Spleen (tissue), 11 donors: ENCODE results near the gene ZNRF3. TPM values are rescaled to one million over a fixed set of nuclear protein-coding genes. Genes with fewer than 3 reads are reported as not detected.
A peak's percentile ranks its signal among the peaks of the same experiment; 100 is the strongest.

ENCODE experiments used
- DNase-seq: peaks from one replicate; pipeline ENCODE4 v3.0.0-alpha.2; 2020
- H3K27ac ChIP-seq, 8 donors: fragments of 200-600 bp; sonication (generic) in 7 of 8; 1 replicate in 4 of 8; 2 replicates in 4 of 8; pipeline versions ENCODE4 v1.5.0 to v1.8.0; 2016 to 2021; ENCODE audit warnings: inconsistent platforms in 4 of 8, mild to moderate bottlenecking in 4 of 8, moderate library complexity in 1 of 8
- H3K27me3 ChIP-seq, 7 donors: fragments of 200-600 bp; sonication (generic) in 6 of 7; replicated peaks in 1 of 7; 1 replicate in 4 of 7; 2 replicates in 3 of 7; pipeline versions ENCODE4 v1.5.0 to v1.8.0; 2016 to 2021; ENCODE audit warnings: inconsistent platforms in 3 of 7, mild to moderate bottlenecking in 1 of 7
- H3K36me3 ChIP-seq, 6 donors: fragments of 200-600 bp; sonication (generic) in 5 of 6; 1 replicate in 4 of 6; 2 replicates in 2 of 6; pipeline versions ENCODE4 v1.5.0 to v1.8.0; 2016 to 2021; ENCODE audit warnings: inconsistent platforms in 2 of 6
- H3K4me1 ChIP-seq, 6 donors: fragments of 200-600 bp; sonication (generic) in 5 of 6; 1 replicate in 3 of 6; 2 replicates in 3 of 6; pipeline versions ENCODE4 v1.5.0 to v1.8.0; 2016 to 2021; ENCODE audit warnings: inconsistent platforms in 3 of 6
- H3K4me3 ChIP-seq, 8 donors: fragments of 200-600 bp; sonication (generic) in 7 of 8; 1 replicate in 4 of 8; 2 replicates in 4 of 8; pipeline versions ENCODE4 v1.5.0 to v1.8.0; 2016 to 2021; ENCODE audit warnings: inconsistent platforms in 4 of 8, mild to moderate bottlenecking in 4 of 8, moderate library complexity in 2 of 8
- H3K9me3 ChIP-seq, 8 donors: fragments of 200-600 bp; sonication (generic) in 7 of 8; 1 replicate in 4 of 8; 2 replicates in 4 of 8; pipeline versions ENCODE4 v1.5.0 to v1.8.0; 2016 to 2021; ENCODE audit warnings: inconsistent platforms in 4 of 8
- POLR2A ChIP-seq, 3 donors: fragments of 450-650 bp; IDR thresholded peaks; one replicate each; pipeline ENCODE4 v1.5.1; 2017; ENCODE audit warnings: antibody characterized with exemption in 3 of 3, mild to moderate bottlenecking in 1 of 3
- POLR2AphosphoS5 ChIP-seq, 3 donors: sonication (generic); formaldehyde crosslinking; IDR thresholded peaks; one replicate each; pipeline ENCODE4 v1.5.1; 2017; ENCODE audit warnings: antibody characterized with exemption in 3 of 3
- WGBS, 5 donors: extraction: QIAGEN DNeasy Blood & Tissue Kit in 3 of 5; methylation state at CpG; one replicate each; pipeline versions ENCODE4 v1.1.5 to v1.1.7; 2013 to 2018; 5-methylcytosine and 5-hydroxymethylcytosine counted together
- intact Hi-C: fragments of 100-400 bp; cut with DNase I; formaldehyde crosslinking; loops from one replicate; pipeline ENCODE4 v1.15.0; 2023; ENCODE audit warnings: low total_unique reads
- polyA plus RNA-seq, 3 donors: library from polyadenylated mRNA; stranded (reverse); fragments of 200-250 nt; gene quantifications; one replicate each; pipeline ENCODE4 v1.2.1, GENCODE V29; 2013
- total RNA-seq, 7 donors: library from RNA; depleted of rRNA in 3 of 7; stranded (reverse); fragments of >200 nt in 3 of 7; fragmentation: NEBNext Ultra II Directional in 4 of 7; extraction: Animal tissue kit (Norgen Biotek cat#: 25700) in 4 of 7; gene quantifications; one replicate each; pipeline versions ENCODE4 v1.1.0 to v1.2.1, GENCODE V29; 2016 to 2021
- TF ChIP-seq, protein P1 (sequence below), 11 experiments: fragments of 200-600 bp in 7 of 11; fragments of 450-650 bp in 4 of 11; sonication (generic) in 4 of 11; IDR thresholded peaks in 8 of 11; conservative IDR thresholded peaks in 3 of 11; 1 replicate in 7 of 11; 2 replicates in 4 of 11; pipeline versions ENCODE4 v1.4.0 to v1.8.0; 2016 to 2021; ENCODE audit warnings: antibody characterized with exemption in 11 of 11, inconsistent platforms in 4 of 11, mild to moderate bottlenecking in 1 of 11
- donor health status: healthy with polysubstance abuse.
- donor health status: DM: no; HTN: no; CAD: no; lungs with moderate emphysema.
- donor health status: DM: no; HTN: no; CAD: no.
- donor health status: Bipolar disorder and iron deficiency.
- donor health status: healthy.
- donor health status: DM: no; HTN: no; CAD: no.
- donor health status: DM: yes; HTN: yes; CAD: no.

The ZNRF3 gene
- total and polyA plus RNA-seq, 10 donors: 0.15 to 4.5 (median 2.6) TPM

DNA sequence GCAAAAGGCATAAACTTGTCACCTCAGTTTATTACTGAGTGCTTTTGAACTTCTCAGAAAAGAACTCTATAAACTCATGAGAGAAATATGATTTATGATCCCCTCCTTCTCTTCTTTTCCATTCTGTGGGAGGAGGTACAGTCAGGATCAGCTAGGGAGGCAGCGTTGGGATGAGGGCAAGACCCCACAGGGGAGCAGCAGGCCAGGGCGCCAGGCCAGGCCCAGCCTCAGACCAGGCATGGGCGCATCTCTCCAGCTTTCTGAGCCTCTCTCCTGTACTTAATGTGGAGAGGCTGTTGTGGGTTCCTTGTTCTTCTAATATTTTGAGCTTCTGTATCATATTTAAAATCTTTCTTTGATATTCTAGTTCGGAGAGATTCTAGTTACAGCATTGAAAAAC lies 106.5 kb downstream of the ZNRF3 start:
- Histone ChIP-seq H3K36me3 (peaks cover 0 to 3% (median 0%) of the 10 kb centered on the region in 6 donors), H3K27ac (peak overlapping the region in 2 of 8 donors; percentile 8 to 22), H3K4me3 (no peak overlapping the region), H3K27me3 (no peaks in the 10 kb centered on the region), H3K4me1 (no peaks in the 10 kb centered on the region), H3K9me3 (peaks cover 0 to 10% (median 2%) of the 10 kb centered on the region in 8 donors)
- DNase-seq: no peak
- 82 to 97% (median 92%) methylated on average over 4 of the region's 4 CpGs for WGBS, 5 donors
- TF ChIP-seq POLR2A (IDR thresholded peaks at IDR 0.05): no peak
- TF ChIP-seq, protein P1, sequence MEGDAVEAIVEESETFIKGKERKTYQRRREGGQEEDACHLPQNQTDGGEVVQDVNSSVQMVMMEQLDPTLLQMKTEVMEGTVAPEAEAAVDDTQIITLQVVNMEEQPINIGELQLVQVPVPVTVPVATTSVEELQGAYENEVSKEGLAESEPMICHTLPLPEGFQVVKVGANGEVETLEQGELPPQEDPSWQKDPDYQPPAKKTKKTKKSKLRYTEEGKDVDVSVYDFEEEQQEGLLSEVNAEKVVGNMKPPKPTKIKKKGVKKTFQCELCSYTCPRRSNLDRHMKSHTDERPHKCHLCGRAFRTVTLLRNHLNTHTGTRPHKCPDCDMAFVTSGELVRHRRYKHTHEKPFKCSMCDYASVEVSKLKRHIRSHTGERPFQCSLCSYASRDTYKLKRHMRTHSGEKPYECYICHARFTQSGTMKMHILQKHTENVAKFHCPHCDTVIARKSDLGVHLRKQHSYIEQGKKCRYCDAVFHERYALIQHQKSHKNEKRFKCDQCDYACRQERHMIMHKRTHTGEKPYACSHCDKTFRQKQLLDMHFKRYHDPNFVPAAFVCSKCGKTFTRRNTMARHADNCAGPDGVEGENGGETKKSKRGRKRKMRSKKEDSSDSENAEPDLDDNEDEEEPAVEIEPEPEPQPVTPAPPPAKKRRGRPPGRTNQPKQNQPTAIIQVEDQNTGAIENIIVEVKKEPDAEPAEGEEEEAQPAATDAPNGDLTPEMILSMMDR (IDR thresholded peaks at IDR 0.05 in 8 of 11, conservative IDR thresholded peaks at IDR 0.05 in 3 of 11): no peak
- no peak for TF ChIP-seq POLR2AphosphoS5 (IDR thresholded peaks at IDR 0.05)
- intact Hi-C loops: no loop called here

DNA sequence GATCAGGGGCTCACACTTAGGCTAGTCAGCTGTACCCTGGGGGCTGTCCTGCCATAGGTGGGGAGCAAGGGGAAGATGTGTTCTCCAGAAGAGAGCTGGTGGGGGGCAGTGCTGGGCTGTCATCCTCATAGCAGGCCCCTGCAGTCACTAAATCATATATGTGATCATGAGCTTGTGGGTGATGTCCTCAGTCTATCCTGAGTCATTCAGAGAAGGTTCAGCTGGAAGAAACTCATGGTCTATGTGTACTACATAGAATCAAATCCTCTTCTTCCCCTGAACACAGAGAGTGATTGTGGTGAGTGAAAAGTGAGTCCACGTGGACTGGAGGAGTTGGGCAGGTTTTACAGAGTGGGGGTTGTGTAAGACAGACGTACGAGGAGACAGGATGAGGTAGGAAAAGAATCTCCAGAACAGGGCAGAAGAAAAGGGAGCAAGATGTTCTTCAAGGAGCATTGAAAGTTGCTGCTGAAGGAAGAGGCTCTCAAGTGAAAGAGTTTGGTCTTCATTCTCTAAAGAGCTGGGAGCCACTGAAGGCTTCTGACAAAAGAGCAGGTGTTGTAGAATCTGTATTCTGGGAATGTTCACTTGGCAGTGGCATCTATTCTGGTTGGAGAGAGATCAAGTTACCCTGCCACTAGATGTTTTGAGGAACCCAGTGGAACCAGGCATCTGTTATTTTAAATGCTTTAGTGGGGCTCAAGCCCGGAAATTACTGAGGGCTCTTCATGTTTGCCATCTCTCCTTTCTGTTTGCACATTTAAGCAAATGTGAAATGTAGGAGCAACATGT lies 109.4 kb downstream of the ZNRF3 start:
- Histone ChIP-seq H3K27ac (no peak overlapping the region), H3K9me3 (no peaks in the 10 kb centered on the region), H3K27me3 (no peaks in the 10 kb centered on the region), H3K4me1 (no peaks in the 10 kb centered on the region), H3K4me3 (no peak overlapping the region), H3K36me3 (no peaks in the 10 kb centered on the region)
- 81 to 93% (median 86%) methylated on average over 4 of the region's 4 CpGs for WGBS, 5 donors
- no peak for TF ChIP-seq POLR2A (IDR thresholded peaks at IDR 0.05)
- TF ChIP-seq POLR2AphosphoS5 (IDR thresholded peaks at IDR 0.05): no peak
- TF ChIP-seq, protein P1 (IDR thresholded peaks at IDR 0.05 in 8 of 11, conservative IDR thresholded peaks at IDR 0.05 in 3 of 11): no peak
- intact Hi-C loops: no loop called here
- no peak for DNase-seq

DNA sequence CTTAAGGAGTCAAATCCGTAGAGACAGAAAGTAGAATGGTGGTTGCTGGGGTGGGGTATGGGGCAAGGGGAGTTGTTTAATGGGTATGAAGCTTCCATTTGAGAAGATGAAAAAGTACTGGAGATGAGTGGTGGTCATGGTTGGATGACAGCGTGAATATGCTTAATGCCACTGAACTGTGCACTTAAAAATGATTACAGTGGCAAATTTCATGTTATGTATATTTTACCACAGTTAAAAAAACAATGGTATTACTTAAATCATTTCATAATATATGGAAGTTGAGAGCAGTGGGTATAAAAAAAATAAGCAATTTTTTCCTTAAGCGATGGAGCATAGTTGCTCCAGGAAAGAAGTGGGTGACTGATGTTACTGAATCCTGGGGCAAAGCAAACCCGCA lies 111.2 kb downstream of the ZNRF3 start:
- H3K4me3 ChIP-seq: no peak overlapping the region
- H3K9me3 ChIP-seq: no peaks in the 10 kb centered on the region
- TF ChIP-seq POLR2A (IDR thresholded peaks at IDR 0.05): no peak
- no peak for TF ChIP-seq POLR2AphosphoS5 (IDR thresholded peaks at IDR 0.05)
- TF ChIP-seq, protein P1 (IDR thresholded peaks at IDR 0.05 in 8 of 11, conservative IDR thresholded peaks at IDR 0.05 in 3 of 11): no peak
- DNase-seq: no peak
- H3K27ac ChIP-seq: no peak overlapping the region
- H3K27me3 ChIP-seq: no peaks in the 10 kb centered on the region
- intact Hi-C loops: no loop called here
- WGBS, 5 donors: 94 to 98% (median 96%) methylated on average over 4 of the region's 4 CpGs
- no peaks in the 10 kb centered on the region for H3K36me3 ChIP-seq
- H3K4me1 ChIP-seq: no peaks in the 10 kb centered on the region

DNA sequence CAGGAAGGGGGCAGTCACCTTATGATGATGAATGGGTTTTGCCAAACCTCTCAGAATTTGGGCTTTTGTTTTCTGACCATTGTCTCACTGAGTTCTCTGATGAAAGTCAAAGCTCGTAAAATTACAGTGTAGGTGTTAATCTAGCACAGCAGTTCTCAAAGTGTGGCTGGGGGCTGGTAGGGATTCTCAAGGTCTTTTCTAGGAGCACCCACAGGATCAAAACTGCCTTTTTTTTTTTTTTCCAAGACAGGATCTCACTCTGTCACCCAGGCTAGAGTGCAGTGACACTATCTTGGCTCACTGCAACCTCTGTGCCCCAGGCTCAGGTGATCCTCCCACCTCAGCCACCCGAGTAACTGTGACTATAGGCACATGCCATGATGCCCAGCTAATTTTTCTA lies 112.2 kb downstream of the ZNRF3 start:
- TF ChIP-seq POLR2AphosphoS5 (IDR thresholded peaks at IDR 0.05) (no peak), POLR2A (IDR thresholded peaks at IDR 0.05) (no peak)
- TF ChIP-seq, protein P1 (IDR thresholded peaks at IDR 0.05 in 8 of 11, conservative IDR thresholded peaks at IDR 0.05 in 3 of 11): no peak
- H3K27me3 ChIP-seq: no peaks in the 10 kb centered on the region
- no peaks in the 10 kb centered on the region for H3K36me3 ChIP-seq
- no peak overlapping the region for H3K27ac ChIP-seq
- no peak overlapping the region for H3K4me3 ChIP-seq
- intact Hi-C loops: no loop called here
- H3K4me1 ChIP-seq: no peaks in the 10 kb centered on the region
- no peaks in the 10 kb centered on the region for H3K9me3 ChIP-seq
- WGBS, 5 donors: 88 to 93% (median 90%) methylated on average over 2 of the region's 2 CpGs
- DNase-seq: no peak
